Measurements from ENCODE around the gene DPCD.

The DPCD gene

DNA sequence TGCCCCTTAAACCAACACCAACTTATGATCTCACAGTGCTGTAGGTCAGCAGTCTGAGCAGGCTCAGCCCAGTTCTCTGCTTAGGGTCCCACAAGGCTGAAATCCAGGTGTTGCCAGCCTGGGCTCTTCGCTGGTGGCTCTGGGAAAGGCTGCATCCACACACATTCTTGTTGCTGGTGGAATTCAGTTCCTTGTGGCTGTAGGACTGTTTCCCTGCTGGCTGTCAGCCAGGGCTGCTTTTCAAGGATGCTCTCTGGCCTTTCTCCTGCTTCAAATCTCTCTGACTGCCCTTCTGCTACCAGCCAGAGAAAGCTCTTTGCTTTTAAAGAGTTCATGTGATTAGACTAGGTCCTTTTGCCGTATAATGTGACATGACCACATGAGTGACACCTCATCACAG lies 15.3 kb upstream of the DPCD start:
- no peak for DNase-seq
- Histone ChIP-seq H3K27ac (no peak overlapping the region), H3K9me3 (ENCODE audit: severe bottlenecking) (peaks cover 9% of the 10 kb centered on the region), H3K4me3 (ENCODE audit: low read depth, low read length) (no peak overlapping the region), H3K27me3 (ENCODE audit: insufficient read depth, low read depth, severe bottlenecking) (no peaks in the 10 kb centered on the region), H3K36me3 (no peaks in the 10 kb centered on the region)
- TF ChIP-seq, protein P1, sequence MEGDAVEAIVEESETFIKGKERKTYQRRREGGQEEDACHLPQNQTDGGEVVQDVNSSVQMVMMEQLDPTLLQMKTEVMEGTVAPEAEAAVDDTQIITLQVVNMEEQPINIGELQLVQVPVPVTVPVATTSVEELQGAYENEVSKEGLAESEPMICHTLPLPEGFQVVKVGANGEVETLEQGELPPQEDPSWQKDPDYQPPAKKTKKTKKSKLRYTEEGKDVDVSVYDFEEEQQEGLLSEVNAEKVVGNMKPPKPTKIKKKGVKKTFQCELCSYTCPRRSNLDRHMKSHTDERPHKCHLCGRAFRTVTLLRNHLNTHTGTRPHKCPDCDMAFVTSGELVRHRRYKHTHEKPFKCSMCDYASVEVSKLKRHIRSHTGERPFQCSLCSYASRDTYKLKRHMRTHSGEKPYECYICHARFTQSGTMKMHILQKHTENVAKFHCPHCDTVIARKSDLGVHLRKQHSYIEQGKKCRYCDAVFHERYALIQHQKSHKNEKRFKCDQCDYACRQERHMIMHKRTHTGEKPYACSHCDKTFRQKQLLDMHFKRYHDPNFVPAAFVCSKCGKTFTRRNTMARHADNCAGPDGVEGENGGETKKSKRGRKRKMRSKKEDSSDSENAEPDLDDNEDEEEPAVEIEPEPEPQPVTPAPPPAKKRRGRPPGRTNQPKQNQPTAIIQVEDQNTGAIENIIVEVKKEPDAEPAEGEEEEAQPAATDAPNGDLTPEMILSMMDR (IDR thresholded peaks at IDR 0.05; ENCODE audit: low read depth, low read length): no peak

DNA sequence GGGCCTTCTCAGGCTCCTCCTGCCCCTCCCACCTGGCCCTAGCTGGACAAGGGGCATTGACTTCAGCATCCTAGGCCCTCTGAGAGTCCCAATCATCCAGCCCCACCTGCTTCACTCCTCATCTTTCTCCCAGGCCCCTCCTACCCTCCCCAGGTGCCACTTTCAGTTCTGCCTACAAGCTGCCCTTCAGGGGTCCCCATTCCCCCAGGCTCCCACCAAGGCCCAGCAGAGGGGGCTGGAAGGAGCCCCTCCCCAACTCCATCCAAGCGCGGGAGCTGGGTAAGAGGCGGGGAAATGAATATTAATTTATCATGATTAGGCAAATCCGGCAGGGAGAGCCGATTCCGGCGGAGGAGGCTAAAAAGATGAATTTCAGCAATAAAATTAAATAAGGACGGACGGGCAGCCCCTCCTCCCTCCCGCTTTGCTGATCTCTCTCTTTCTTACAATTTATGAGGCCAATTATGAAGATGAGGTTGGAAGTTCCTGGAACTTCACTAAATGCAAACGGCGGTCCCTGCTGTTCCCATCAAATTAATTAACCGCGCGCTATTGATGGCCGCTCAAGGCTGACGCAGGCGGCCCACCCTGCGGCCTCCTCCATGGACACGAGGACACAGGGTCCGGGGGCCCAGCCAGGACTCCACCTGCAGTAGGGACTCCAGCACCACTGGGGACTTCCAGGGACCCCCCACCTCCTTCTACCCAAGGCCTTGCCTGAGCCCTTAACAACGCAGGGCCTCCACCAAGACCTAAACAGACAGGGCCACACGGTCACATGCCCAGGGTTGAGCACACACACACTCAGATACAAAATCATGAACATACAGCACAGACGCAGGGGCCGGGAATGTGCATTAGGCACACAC lies 14.0 kb upstream of the DPCD start:
- no peaks in the 10 kb centered on the region for H3K36me3 ChIP-seq
- H3K4me3 ChIP-seq (ENCODE audit: low read depth, low read length): no peak overlapping the region
- H3K27ac ChIP-seq: no peak overlapping the region
- DNase-seq: no peak
- H3K27me3 ChIP-seq (ENCODE audit: insufficient read depth, low read depth, severe bottlenecking): no peaks in the 10 kb centered on the region
- TF ChIP-seq, protein P1 (IDR thresholded peaks at IDR 0.05; ENCODE audit: low read depth, low read length): no peak
- peaks cover 9% of the 10 kb centered on the region for H3K9me3 ChIP-seq (ENCODE audit: severe bottlenecking)

DNA sequence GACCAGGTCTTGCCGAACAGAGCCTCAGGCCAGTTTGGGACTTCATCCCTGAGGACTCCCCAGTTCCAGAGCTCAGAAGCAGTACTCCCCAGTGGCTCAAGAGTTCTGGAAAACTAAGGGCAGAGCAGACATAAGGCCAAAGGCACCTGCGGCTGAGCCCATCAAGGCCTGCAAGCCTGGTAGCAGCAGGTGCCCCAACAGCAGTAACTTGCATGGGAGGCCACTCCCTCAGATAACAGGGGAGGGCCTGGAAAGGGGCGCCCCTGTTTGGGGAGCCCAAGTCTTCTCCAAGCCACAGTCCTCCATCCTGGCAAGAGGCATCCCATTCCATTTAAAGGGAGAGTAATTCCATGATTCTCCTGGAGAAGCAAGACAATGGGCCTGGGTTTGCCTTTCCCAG lies 13.0 kb upstream of the DPCD start:
- Histone ChIP-seq H3K27ac (peak overlapping the region; percentile 48; the same call in 1 of the 2 replicates), H3K36me3 (peaks cover 5% of the 10 kb centered on the region; the same call in 1 of the 2 replicates), H3K27me3 (ENCODE audit: insufficient read depth, low read depth, severe bottlenecking) (no peaks in the 10 kb centered on the region), H3K4me3 (ENCODE audit: low read depth, low read length) (no peak overlapping the region), H3K9me3 (ENCODE audit: severe bottlenecking) (peaks cover 9% of the 10 kb centered on the region)
- TF ChIP-seq, protein P1 (IDR thresholded peaks at IDR 0.05; ENCODE audit: low read depth, low read length): no peak
- no peak for DNase-seq

DNA sequence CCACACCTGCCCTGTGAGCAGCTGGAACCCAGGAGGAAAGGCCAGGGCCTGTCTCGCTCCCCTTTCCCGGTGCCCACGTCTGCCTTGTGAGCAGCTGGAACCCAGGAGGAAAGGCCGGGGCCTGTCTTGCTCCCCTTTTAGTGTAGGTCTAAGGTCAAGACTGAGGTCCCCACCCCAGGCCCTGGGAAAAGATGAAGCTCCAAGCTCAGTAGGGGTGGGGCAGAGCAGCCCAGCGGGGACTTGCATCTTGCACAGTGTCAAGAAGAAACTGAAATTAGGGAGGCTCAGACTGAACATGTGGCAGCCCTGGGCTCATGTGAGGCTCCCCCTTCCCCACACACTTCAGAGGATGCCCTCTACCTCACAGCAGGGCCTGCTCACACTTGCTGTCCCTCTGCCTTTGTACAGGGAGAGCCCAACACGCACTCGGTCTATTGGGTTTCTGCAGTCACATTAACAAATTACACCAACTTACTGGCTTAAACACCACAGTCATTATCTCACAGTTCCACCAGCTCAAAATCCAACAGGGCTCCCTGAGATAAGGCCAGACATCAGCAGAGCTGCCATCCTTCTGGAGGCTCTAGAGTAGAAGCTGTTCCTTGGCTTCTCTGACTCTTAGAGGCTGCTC lies 12.4 kb upstream of the DPCD start:
- TF ChIP-seq, protein P1 (IDR thresholded peaks at IDR 0.05; ENCODE audit: low read depth, low read length): no peak
- no peak for DNase-seq
- no peak overlapping the region for H3K4me3 ChIP-seq (ENCODE audit: low read depth, low read length)
- no peaks in the 10 kb centered on the region for H3K27me3 ChIP-seq (ENCODE audit: insufficient read depth, low read depth, severe bottlenecking)
- H3K27ac ChIP-seq: peak overlapping the region; percentile 48
- peaks cover 9% of the 10 kb centered on the region for H3K9me3 ChIP-seq (ENCODE audit: severe bottlenecking)
- peaks cover 5% of the 10 kb centered on the region for H3K36me3 ChIP-seq

DNA sequence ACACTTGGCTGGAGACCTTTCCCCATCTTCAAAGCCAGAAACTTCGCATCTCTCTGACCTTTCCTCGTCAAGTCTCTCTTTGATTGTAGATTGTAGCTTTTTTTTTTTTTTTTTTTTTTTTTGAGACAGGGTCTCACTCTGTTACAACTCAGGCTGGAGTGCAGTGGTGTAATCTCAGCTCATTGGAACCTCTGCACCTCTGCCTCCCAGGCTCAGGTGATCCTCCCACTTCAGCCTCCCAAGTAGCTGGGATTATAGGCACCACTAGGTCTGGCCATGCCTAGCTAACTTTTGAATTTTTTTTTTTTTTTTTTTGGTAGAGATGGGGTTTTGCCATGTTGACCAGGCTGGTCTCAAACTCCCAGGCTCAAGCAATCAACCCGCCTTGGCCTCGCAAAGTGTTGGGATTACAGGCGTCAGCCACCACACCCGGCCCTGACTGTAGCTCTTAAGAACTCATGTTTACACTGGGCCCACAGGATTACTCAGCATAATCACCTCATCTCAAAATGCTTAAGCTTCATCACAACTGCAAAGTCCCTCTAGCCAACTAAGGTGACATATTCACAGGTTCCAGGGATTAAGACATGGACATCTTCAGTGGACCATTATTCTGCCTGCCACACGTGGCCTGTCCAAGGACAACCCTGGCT lies 11.8 kb upstream of the DPCD start:
- H3K9me3 ChIP-seq (ENCODE audit: severe bottlenecking): peaks cover 9% of the 10 kb centered on the region
- no peaks in the 10 kb centered on the region for H3K27me3 ChIP-seq (ENCODE audit: insufficient read depth, low read depth, severe bottlenecking)
- no peak overlapping the region for H3K4me3 ChIP-seq (ENCODE audit: low read depth, low read length)
- TF ChIP-seq, protein P1 (IDR thresholded peaks at IDR 0.05; ENCODE audit: low read depth, low read length): no peak
- peaks cover 5% of the 10 kb centered on the region for H3K36me3 ChIP-seq
- H3K27ac ChIP-seq: peak overlapping the region; percentile 48
- peak; percentile 78 for DNase-seq
